H9 (cell line): ENCODE results near the gene MMRN1. TPM values are rescaled to one million over a fixed set of nuclear protein-coding genes. Genes with fewer than 3 reads are reported as not detected.

Experiments used
- DNase-seq: peaks from one replicate; pipeline ENCODE4 v3.0.0-alpha.2; 2017
- H2AFZ ChIP-seq: one replicate; pipeline ENCODE4 v1.6.1; 2013; ENCODE audit warnings: mild to moderate bottlenecking, low read length, control low read depth, moderate library complexity
- H2AK5ac ChIP-seq: 2 replicates; pipeline ENCODE4 v1.6.1; 2013; ENCODE audit warnings: low read length, control low read depth, mixed read lengths; ENCODE audit not compliant: insufficient read length
- H2BK120ac ChIP-seq: one replicate; pipeline ENCODE4 v1.6.1; 2013; ENCODE audit warnings: low read depth, mild to moderate bottlenecking, low read length, control low read depth, inconsistent platforms; ENCODE audit not compliant: poor library complexity, severe bottlenecking
- H2BK12ac ChIP-seq: 2 replicates; pipeline ENCODE4 v1.6.1; 2013; ENCODE audit warnings: low read length, control low read depth, mixed read lengths, low read depth; ENCODE audit not compliant: insufficient read length
- H2BK15ac ChIP-seq: 2 replicates; pipeline ENCODE4 v1.6.1; 2013; ENCODE audit warnings: low read depth, low read length, control low read depth
- H2BK20ac ChIP-seq: one replicate; pipeline ENCODE4 v1.6.1; 2013; ENCODE audit warnings: low read depth, mild to moderate bottlenecking, low read length, control low read depth, inconsistent platforms; ENCODE audit not compliant: poor library complexity, severe bottlenecking
- H2BK5ac ChIP-seq: 2 replicates; pipeline ENCODE4 v1.6.1; 2013; ENCODE audit warnings: low read length, control low read depth, mixed read lengths; ENCODE audit not compliant: insufficient read length
- H3K14ac ChIP-seq: 2 replicates; pipeline ENCODE4 v1.6.1; 2013; ENCODE audit warnings: low read length, control low read depth; ENCODE audit not compliant: insufficient read depth
- H3K18ac ChIP-seq: 2 replicates; pipeline ENCODE4 v1.6.1; 2013; ENCODE audit warnings: low read depth, mild to moderate bottlenecking, mixed read lengths, low read length, control low read depth; ENCODE audit not compliant: insufficient read length
- H3K23ac ChIP-seq: 2 replicates; pipeline ENCODE4 v1.6.1; 2013; ENCODE audit warnings: low read length, control low read depth, mixed read lengths, low read depth; ENCODE audit not compliant: insufficient read length
- H3K23me2 ChIP-seq: 2 replicates; pipeline ENCODE4 v1.6.1; 2013; ENCODE audit warnings: low read depth, mild to moderate bottlenecking, mixed read lengths, low read length, control low read depth; ENCODE audit not compliant: insufficient read length, poor library complexity, severe bottlenecking
- H3K27ac ChIP-seq: 2 replicates; pipeline ENCODE4 v1.5.1; 2013; ENCODE audit warnings: low read length, control low read depth, mixed read lengths, low read depth; ENCODE audit not compliant: insufficient read length
- H3K27me3 ChIP-seq: 2 replicates; pipeline ENCODE4 v1.6.1; 2013; ENCODE audit warnings: low read length, control low read depth, inconsistent platforms; ENCODE audit not compliant: insufficient read depth
- H3K4ac ChIP-seq: 2 replicates; pipeline ENCODE4 v1.6.1; 2013; ENCODE audit warnings: low read depth, mild to moderate bottlenecking, control low read depth, inconsistent platforms, low read length, moderate library complexity
- H3K4me1 ChIP-seq: 2 replicates; pipeline ENCODE4 v1.6.1; 2013; ENCODE audit warnings: low read length, control low read depth, inconsistent platforms; ENCODE audit not compliant: insufficient read depth
- H3K4me2 ChIP-seq: 2 replicates; pipeline ENCODE4 v1.6.1; 2013; ENCODE audit warnings: low read length, control low read depth, mixed read lengths; ENCODE audit not compliant: insufficient read length, insufficient read depth
- H3K56ac ChIP-seq: 2 replicates; pipeline ENCODE4 v1.6.1; 2013; ENCODE audit warnings: low read depth, mild to moderate bottlenecking, mixed read lengths, low read length, control low read depth; ENCODE audit not compliant: insufficient read length
- H3K79me1 ChIP-seq: 2 replicates; pipeline ENCODE4 v1.6.1; 2013; ENCODE audit warnings: low read depth, mild to moderate bottlenecking, moderate library complexity, low read length, control low read depth, inconsistent platforms; ENCODE audit not compliant: insufficient read depth, poor library complexity, severe bottlenecking
- H3K79me2 ChIP-seq: 2 replicates; pipeline ENCODE4 v1.6.1; 2013; ENCODE audit warnings: low read length, control low read depth, inconsistent platforms; ENCODE audit not compliant: insufficient read depth
- H3K9ac ChIP-seq: 2 replicates; pipeline ENCODE4 v1.6.1; 2013; ENCODE audit warnings: low read length, control low read depth, mixed read lengths; ENCODE audit not compliant: insufficient read length; ENCODE audit errors: extremely low read depth
- H3K9me3 ChIP-seq: one replicate; pipeline ENCODE4 v1.6.1; 2013; ENCODE audit warnings: low read depth, low read length, inconsistent platforms; ENCODE audit not compliant: control insufficient read depth
- H3T11ph ChIP-seq: one replicate; pipeline ENCODE4 v1.6.1; 2013; ENCODE audit warnings: mild to moderate bottlenecking, low read length, control low read depth, inconsistent platforms
- H4K20me1 ChIP-seq: one replicate; pipeline ENCODE4 v1.6.1; 2013; ENCODE audit not compliant: control insufficient read depth, insufficient read length, insufficient read depth
- H4K5ac ChIP-seq: 2 replicates; pipeline ENCODE4 v1.6.1; 2013; ENCODE audit warnings: low read depth, mild to moderate bottlenecking, mixed read lengths, low read length, control low read depth; ENCODE audit not compliant: insufficient read length
- H4K8ac ChIP-seq: replicated peaks from 2 replicates; pipeline ENCODE4 v1.6.1; 2013; ENCODE audit warnings: low read length, control low read depth, mixed read lengths, low read depth; ENCODE audit not compliant: insufficient read length
- H4K91ac ChIP-seq: 2 replicates; pipeline ENCODE4 v1.6.1; 2013; ENCODE audit warnings: low read depth, mild to moderate bottlenecking, moderate library complexity, mixed read lengths, low read length, control low read depth; ENCODE audit not compliant: insufficient read length
- H3K27ac Mint-ChIP-seq, 3 experiments: 2 replicates in 2 of 3; 3 replicates in 1 of 3; pipeline ENCODE4 v1.8.0; 2020 to 2021; ENCODE audit warnings: mixed read lengths in 3 of 3, mild to moderate bottlenecking in 1 of 3, moderate library complexity in 1 of 3
- H3K27me3 Mint-ChIP-seq: 2 replicates; pipeline ENCODE4 v1.8.0; 2021; ENCODE audit warnings: low read depth, mild to moderate bottlenecking, moderate library complexity, mixed read lengths
- H3K36me3 Mint-ChIP-seq, 3 experiments: 2 replicates in 2 of 3; 3 replicates in 1 of 3; pipeline ENCODE4 v1.8.0; 2020 to 2021; ENCODE audit warnings: low read depth in 3 of 3, mixed read lengths in 3 of 3; ENCODE audit not compliant: insufficient read depth in 1 of 3
- H3K4me1 Mint-ChIP-seq, 2 experiments: 2 replicates each; pipeline ENCODE4 v1.8.0; 2020; ENCODE audit warnings: mixed read lengths in 2 of 2
- H3K4me3 Mint-ChIP-seq, 2 experiments: 2 replicates in 1 of 2; 3 replicates in 1 of 2; pipeline ENCODE4 v1.8.0; 2020 to 2021; ENCODE audit warnings: mild to moderate bottlenecking in 2 of 2, mixed read lengths in 2 of 2, moderate library complexity in 1 of 2
- H3K9me3 Mint-ChIP-seq, 2 experiments: 2 replicates in 1 of 2; 3 replicates in 1 of 2; pipeline ENCODE4 v1.8.0; 2020; ENCODE audit warnings: mild to moderate bottlenecking in 2 of 2, mixed read lengths in 2 of 2, moderate library complexity in 1 of 2
- CTCF ChIP-seq: fragments of 200-600 bp; sonication (generic); conservative IDR thresholded peaks from 3 replicates; pipeline ENCODE4 v1.8.0; 2021; ENCODE audit warnings: antibody characterized with exemption, mild to moderate bottlenecking
- WGBS: extraction: QIAGEN DNeasy Blood & Tissue Kit; methylation state at CpG from one replicate; pipeline ENCODE4 v1.1.7; 2013; ENCODE audit warnings: missing lambda C conversion rate, low lambda C conversion rate, mixed read lengths; ENCODE audit not compliant: insufficient read length; ENCODE audit errors: extremely low coverage; 5-methylcytosine and 5-hydroxymethylcytosine counted together
- total RNA-seq: library from RNA; stranded (reverse); gene quantifications from 2 replicates; pipeline ENCODE4 v1.2.1, GENCODE V29; 2021

The MMRN1 gene
- total RNA-seq, 1 experiment from 2014 or later: not detected

- no peak overlapping the region for H3K4me2 ChIP-seq
- no peaks in the 10 kb centered on the region for H3K79me1 ChIP-seq
- H3K9ac ChIP-seq: no peak overlapping the region
- no peak overlapping the region for H4K8ac ChIP-seq
- Mint-ChIP-seq H3K36me3 (no peaks in the 10 kb centered on the region), H3K4me3 (no peak overlapping the region), H3K9me3 (no peaks in the 10 kb centered on the region; a peak in 1 of 5 replicates), H3K27ac (no peak overlapping the region), H3K4me1 (peaks cover 17% of the 10 kb centered on the region in 2 experiments), H3K27me3 (no peaks in the 10 kb centered on the region)
- TF ChIP-seq CTCF: no peak
- H3K56ac ChIP-seq: no peak overlapping the region
- H3K18ac ChIP-seq: no peak overlapping the region
- H2BK15ac ChIP-seq: no peak overlapping the region
- H2AK5ac ChIP-seq: no peak overlapping the region
- H3K79me2 ChIP-seq: no peaks in the 10 kb centered on the region
- H2BK120ac ChIP-seq: no peak overlapping the region
- no peaks in the 10 kb centered on the region; the same call in 1 of the 2 replicates for H3K4me1 ChIP-seq
- H2BK5ac ChIP-seq: no peak overlapping the region
- H4K20me1 ChIP-seq: no peaks in the 10 kb centered on the region
- H3K14ac ChIP-seq: no peak overlapping the region
- H2AFZ ChIP-seq: no peak overlapping the region
- no peak overlapping the region for H3K23ac ChIP-seq
- H2BK12ac ChIP-seq: no peak overlapping the region
- no peak overlapping the region for H3K27ac ChIP-seq
- H3K23me2 ChIP-seq: no peaks in the 10 kb centered on the region
- H3K4ac ChIP-seq: no peak overlapping the region
- no peaks in the 10 kb centered on the region for H3K9me3 ChIP-seq
- no peaks in the 10 kb centered on the region for H3K27me3 ChIP-seq
- no peak overlapping the region for H2BK20ac ChIP-seq
- no peak overlapping the region for H4K91ac ChIP-seq
- no peak overlapping the region for H4K5ac ChIP-seq
- WGBS: no CpG with 5 or more reads among the region's 5 CpGs
- H3T11ph ChIP-seq: no peak overlapping the region
- DNase-seq: no peak
These were observed 107.9 kb downstream of the MMRN1 start for GRCh38 chr4:90002441-90003062.

Other genes starting within 250 kb of the MMRN1 start
- gene SNCA, start 57.7 kb upstream of the MMRN1 start, total RNA-seq: 8.5 and 8.6 TPM in 2 replicates
- 0.37 and 0.57 TPM in 2 replicates for gene CCSER1, start 232.5 kb downstream of the MMRN1 start, total RNA-seq